ENCODE measurements around the gene HBB. TPM values are rescaled to one million over a fixed set of nuclear protein-coding genes. Genes with fewer than 3 reads are reported as not detected.

Gene HBB
- total RNA-seq = not detected
- not detected for polyA plus RNA-seq (2013, experiment 1 of 2)
- polyA plus RNA-seq (2013, experiment 2 of 2) = not detected
- long read RNA-seq, experiment 1 = 0 reads
- long read RNA-seq, experiment 2 = 0 reads
- long read RNA-seq, experiment 3 = 0 reads
- long read RNA-seq, experiment 4 = 0 reads

- Histone ChIP-seq H3K27me3 (ENCODE audit: control insufficient read depth, insufficient read depth, low read length, poor library complexity, severe bottlenecking) (no peaks in the 10 kb centered on the region), H3K4me3 (ENCODE audit: low read length) (no peak within 1 kb of the TSS), H3K36me3 (ENCODE audit: control insufficient read depth, insufficient read depth, low read length) (no peaks in the 10 kb centered on the region), H3K9ac (ENCODE audit: extremely low read depth, low read length, poor library complexity, severe bottlenecking) (no peak within 1 kb of the TSS), H3K27ac (ENCODE audit: low read depth, low read length) (no peak within 1 kb of the TSS), H3K4me1 (ENCODE audit: control insufficient read depth, insufficient read depth, low read length) (no peaks in the 10 kb centered on the region), H3K9me3 (ENCODE audit: control insufficient read depth, low read length) (peaks cover 5% of the 10 kb centered on the region)
- WGBS, 2 experiments (ENCODE audit: insufficient coverage in 1 of 2, insufficient read length in 1 of 2) = 91 to 100% methylated on average over 1 to 3 of the region's 3 CpGs
- H3K27me3 Mint-ChIP-seq (ENCODE audit: insufficient read depth) = no peaks in the 10 kb centered on the region
- no peak for DNase-seq
- H3K9me3 Mint-ChIP-seq = peaks cover 13% of the 10 kb centered on the region
- no peak within 1 kb of the TSS for H3K27ac Mint-ChIP-seq
- TF ChIP-seq, protein P1, sequence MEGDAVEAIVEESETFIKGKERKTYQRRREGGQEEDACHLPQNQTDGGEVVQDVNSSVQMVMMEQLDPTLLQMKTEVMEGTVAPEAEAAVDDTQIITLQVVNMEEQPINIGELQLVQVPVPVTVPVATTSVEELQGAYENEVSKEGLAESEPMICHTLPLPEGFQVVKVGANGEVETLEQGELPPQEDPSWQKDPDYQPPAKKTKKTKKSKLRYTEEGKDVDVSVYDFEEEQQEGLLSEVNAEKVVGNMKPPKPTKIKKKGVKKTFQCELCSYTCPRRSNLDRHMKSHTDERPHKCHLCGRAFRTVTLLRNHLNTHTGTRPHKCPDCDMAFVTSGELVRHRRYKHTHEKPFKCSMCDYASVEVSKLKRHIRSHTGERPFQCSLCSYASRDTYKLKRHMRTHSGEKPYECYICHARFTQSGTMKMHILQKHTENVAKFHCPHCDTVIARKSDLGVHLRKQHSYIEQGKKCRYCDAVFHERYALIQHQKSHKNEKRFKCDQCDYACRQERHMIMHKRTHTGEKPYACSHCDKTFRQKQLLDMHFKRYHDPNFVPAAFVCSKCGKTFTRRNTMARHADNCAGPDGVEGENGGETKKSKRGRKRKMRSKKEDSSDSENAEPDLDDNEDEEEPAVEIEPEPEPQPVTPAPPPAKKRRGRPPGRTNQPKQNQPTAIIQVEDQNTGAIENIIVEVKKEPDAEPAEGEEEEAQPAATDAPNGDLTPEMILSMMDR (conservative IDR thresholded peaks at IDR 0.05) = no peak
- no peak within 1 kb of the TSS for H3K4me3 Mint-ChIP-seq
- H3K4me1 Mint-ChIP-seq = peaks cover 10% of the 10 kb centered on the region
- no peaks in the 10 kb centered on the region for H3K36me3 Mint-ChIP-seq (ENCODE audit: low read depth)
These were observed at the start of gene HBB for GRCh38 chr11:5226732-5227310. Gene HBB (minus strand): TSS chr11:5227071. CDS start chr11:5227021, 50 bp downstream.

- H3K4me3 Mint-ChIP-seq = no peak overlapping the region
These were observed 48.7 kb upstream of the HBB start for GRCh38 chr11:5275369-5276110.

DNA sequence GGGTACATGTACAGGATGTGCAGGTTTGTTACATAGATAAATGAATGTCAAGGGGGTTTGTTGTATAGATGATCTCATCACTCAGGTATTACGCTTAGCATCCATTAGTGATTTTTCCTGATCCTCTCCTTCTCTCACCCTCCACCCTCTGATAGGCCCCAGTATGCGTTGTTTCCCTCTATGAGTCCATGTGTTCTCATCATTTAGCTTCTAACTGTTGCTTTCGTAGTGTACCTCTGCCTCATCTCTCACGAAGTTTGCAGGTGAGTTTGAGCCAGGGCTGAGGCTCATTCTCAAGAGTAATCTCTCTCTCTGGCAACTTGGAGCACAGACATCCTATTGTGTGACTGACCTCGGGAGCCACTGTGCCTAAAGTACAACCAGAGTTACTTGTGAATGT is 47.5 kb upstream of the HBB start:
- no peaks in the 10 kb centered on the region for H3K9me3 Mint-ChIP-seq
- H3K27ac Mint-ChIP-seq = peak overlapping the region; percentile 52
- H3K36me3 Mint-ChIP-seq (ENCODE audit: low read depth) = no peaks in the 10 kb centered on the region

More at GRCh38 chr11:5275369-5276110, 48.7 kb upstream of the HBB start:
- Histone ChIP-seq H3K4me1 (ENCODE audit: control insufficient read depth, insufficient read depth, low read length) (peaks cover 4% of the 10 kb centered on the region), H3K27ac (ENCODE audit: low read depth, low read length) (no peak overlapping the region), H3K9ac (ENCODE audit: extremely low read depth, low read length, poor library complexity, severe bottlenecking) (no peak overlapping the region), H3K27me3 (ENCODE audit: control insufficient read depth, insufficient read depth, low read length, poor library complexity, severe bottlenecking) (no peaks in the 10 kb centered on the region), H3K9me3 (ENCODE audit: control insufficient read depth, low read length) (no peaks in the 10 kb centered on the region), H3K4me3 (ENCODE audit: low read length) (no peak overlapping the region), H3K36me3 (ENCODE audit: control insufficient read depth, insufficient read depth, low read length) (no peaks in the 10 kb centered on the region)
- DNase-seq = no peak
- H3K36me3 Mint-ChIP-seq (ENCODE audit: low read depth) = no peaks in the 10 kb centered on the region
- no peak overlapping the region for H3K27ac Mint-ChIP-seq
- TF ChIP-seq, protein P1 (conservative IDR thresholded peaks at IDR 0.05) = no peak
- H3K9me3 Mint-ChIP-seq = no peaks in the 10 kb centered on the region
- WGBS, 2 experiments (ENCODE audit: insufficient coverage in 1 of 2, insufficient read length in 1 of 2) = 83 to 90% methylated on average over 4 to 6 of the region's 6 CpGs
- H3K4me1 Mint-ChIP-seq = peaks cover 18% of the 10 kb centered on the region
- H3K27me3 Mint-ChIP-seq (ENCODE audit: insufficient read depth) = no peaks in the 10 kb centered on the region

More for the DNA sequence above, 47.5 kb upstream of the HBB start:
- H3K27me3 ChIP-seq (ENCODE audit: control insufficient read depth, insufficient read depth, low read length, poor library complexity, severe bottlenecking) = no peaks in the 10 kb centered on the region
- H3K27ac ChIP-seq (ENCODE audit: low read depth, low read length) = no peak overlapping the region
- no peaks in the 10 kb centered on the region for H3K9me3 ChIP-seq (ENCODE audit: control insufficient read depth, low read length)
- H3K4me1 ChIP-seq (ENCODE audit: control insufficient read depth, insufficient read depth, low read length) = peaks cover 4% of the 10 kb centered on the region
- H3K9ac ChIP-seq (ENCODE audit: extremely low read depth, low read length, poor library complexity, severe bottlenecking) = no peak overlapping the region
- no peak overlapping the region for H3K4me3 ChIP-seq (ENCODE audit: low read length)
- WGBS, 2 experiments (ENCODE audit: insufficient coverage in 1 of 2, insufficient read length in 1 of 2) = 85 to 87% methylated on average over 3 to 5 of the region's 5 CpGs
- no peak for DNase-seq
- TF ChIP-seq, protein P1 (conservative IDR thresholded peaks at IDR 0.05) = no peak
- Mint-ChIP-seq H3K4me3 (no peak overlapping the region), H3K4me1 (peaks cover 13% of the 10 kb centered on the region), H3K27me3 (ENCODE audit: insufficient read depth) (no peaks in the 10 kb centered on the region)
- H3K36me3 ChIP-seq (ENCODE audit: control insufficient read depth, insufficient read depth, low read length) = no peaks in the 10 kb centered on the region

All from endodermal cell (in vitro differentiated cells).